T-helper 2 cell treated with Interferon-gamma antibody and Interleukin-4, amounts not matched to agents 100 ng/mL and 5 ng/mL, for 36 hours (primary cell): ENCODE results near the gene SDK1. TPM values are rescaled to one million over a fixed set of nuclear protein-coding genes. Genes with fewer than 3 reads are reported as not detected.
"Not testable (repeated sequence)": the region's sequence is repeated elsewhere in the genome, so short reads cannot be mapped to it uniquely, and the experiment has no call there.

ENCODE experiments used
- intact Hi-C: fragments of 100-400 bp; cut with micrococcal nuclease; formaldehyde crosslinking; loops from one replicate; pipeline ENCODE4 v1.15.1; 2023
- total RNA-seq: library from RNA; stranded (reverse); gene quantifications from 2 replicates; pipeline ENCODE4 v1.2.3, GENCODE V29; 2022

The SDK1 gene
- total RNA-seq, 1 donor from 2014 or later = 0.09 TPM

GRCh38 chr7:4256286-4256685 lies 955.2 kb downstream of the SDK1 start:
- intact Hi-C loops = no loop called here

- intact Hi-C loops = no loop called here
Measured at GRCh38 chr7:4257146-4258111, 956.4 kb downstream of the SDK1 start.

GRCh38 chr7:4260116-4260515 lies 959.1 kb downstream of the SDK1 start:
- intact Hi-C loops = not testable (repeated sequence)

- intact Hi-C loops = no loop called here
Measured at GRCh38 chr7:4260867-4261600, 960.0 kb downstream of the SDK1 start.

- intact Hi-C loops = no loop called here
Measured at GRCh38 chr7:4261601-4261960, 960.5 kb downstream of the SDK1 start.

- intact Hi-C loops = not testable (repeated sequence)
Measured at GRCh38 chr7:4264206-4264605, 963.2 kb downstream of the SDK1 start.

- intact Hi-C loops = no loop called here
Measured at GRCh38 chr7:4265066-4265465, 964.0 kb downstream of the SDK1 start.

- intact Hi-C loops = no loop called here
Measured at GRCh38 chr7:4265676-4266075, 964.6 kb downstream of the SDK1 start.

GRCh38 chr7:4266270-4267040 lies 965.4 kb downstream of the SDK1 start:
- intact Hi-C loops = no loop called here

- intact Hi-C loops = no loop called here
Measured at GRCh38 chr7:4267341-4268039, 966.4 kb downstream of the SDK1 start.

- intact Hi-C loops = no loop called here
Measured at GRCh38 chr7:4268040-4268965, 967.3 kb downstream of the SDK1 start.

- intact Hi-C loops = no loop called here
Measured at GRCh38 chr7:4269086-4269485, 968.0 kb downstream of the SDK1 start.

- intact Hi-C loops = no loop called here
Measured at GRCh38 chr7:4269746-4270145, 968.7 kb downstream of the SDK1 start.

- intact Hi-C loops = no loop called here
Measured at GRCh38 chr7:4270268-4270667, 969.2 kb downstream of the SDK1 start.

GRCh38 chr7:4270941-4271715 lies 970.1 kb downstream of the SDK1 start:
- intact Hi-C loops = no loop called here

- intact Hi-C loops = no loop called here
Measured at GRCh38 chr7:4271716-4272015, 970.6 kb downstream of the SDK1 start.

- intact Hi-C loops = no loop called here
Measured at GRCh38 chr7:4272141-4272540, 971.1 kb downstream of the SDK1 start.

GRCh38 chr7:4273566-4274230 lies 972.6 kb downstream of the SDK1 start:
- intact Hi-C loops = no loop called here

GRCh38 chr7:4274286-4274685 lies 973.2 kb downstream of the SDK1 start:
- intact Hi-C loops = no loop called here
